Duodenal mucosa (tissue), 2 donors: ENCODE data around the gene IL6R.

ENCODE experiments used
- H3K27ac ChIP-seq: one replicate; pipeline ENCODE4 v1.7.0; 2013; ENCODE audit warnings: low read depth, low read length
- H3K27me3 ChIP-seq, 2 donors: one replicate each; pipeline ENCODE4 v1.7.0; 2013; ENCODE audit warnings: low read length in 2 of 2, control low read depth in 1 of 2; ENCODE audit not compliant: insufficient read depth in 2 of 2, control insufficient read depth in 1 of 2
- H3K36me3 ChIP-seq, 2 donors: one replicate each; pipeline ENCODE4 v1.7.0; 2013; ENCODE audit warnings: low read length in 2 of 2, control low read depth in 1 of 2; ENCODE audit not compliant: insufficient read depth in 2 of 2, control insufficient read depth in 1 of 2
- H3K4me1 ChIP-seq, 2 donors: one replicate each; pipeline ENCODE4 v1.7.0; 2013; ENCODE audit warnings: low read length in 2 of 2, control low read depth in 1 of 2; ENCODE audit not compliant: insufficient read depth in 2 of 2, control insufficient read depth in 1 of 2
- H3K4me3 ChIP-seq, 2 donors: one replicate each; pipeline ENCODE4 v1.7.0; 2013; ENCODE audit warnings: low read length in 2 of 2, low read depth in 1 of 2
- H3K9ac ChIP-seq, 2 donors: one replicate each; pipeline ENCODE4 v1.7.0; 2013; ENCODE audit warnings: low read length in 2 of 2, low read depth in 1 of 2
- H3K9me3 ChIP-seq, 2 donors: one replicate each; pipeline ENCODE4 v1.7.0; 2013; ENCODE audit warnings: low read length in 2 of 2, control low read depth in 1 of 2; ENCODE audit not compliant: control insufficient read depth in 1 of 2

IL6R gene

DNA sequence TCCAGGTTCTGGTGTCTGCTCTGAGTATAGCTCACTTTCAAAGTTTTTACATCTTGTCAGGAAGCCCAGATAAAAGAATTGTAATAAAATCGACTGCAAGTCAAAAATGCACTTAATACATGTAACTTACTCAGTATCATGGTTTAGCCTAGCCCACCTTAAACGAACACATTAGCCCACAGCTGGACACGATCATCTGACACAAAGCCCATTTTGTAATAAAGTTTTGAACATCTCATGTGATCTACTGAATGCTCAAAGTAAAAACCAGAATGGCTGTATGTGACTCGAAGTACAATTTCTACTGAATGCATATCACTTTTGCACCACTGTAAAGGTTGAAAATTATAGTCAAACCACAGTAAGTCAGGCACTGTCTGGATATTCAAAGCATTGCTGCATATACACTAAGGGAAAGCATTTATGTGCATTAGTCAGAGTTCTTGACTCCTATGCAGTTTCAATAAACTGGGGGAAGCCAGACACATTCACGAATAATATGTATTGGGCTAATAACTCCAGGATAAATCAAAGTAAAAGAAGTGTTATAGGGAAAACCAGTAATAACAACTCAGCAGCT, 84.6 kb downstream of the IL6R start:
- peaks cover 0 to 5% of the 10 kb centered on the region in 2 donors for H3K36me3 ChIP-seq
- H3K9me3 ChIP-seq, result no peaks in the 10 kb centered on the region
- no peaks in the 10 kb centered on the region for H3K27me3 ChIP-seq
- H3K27ac ChIP-seq, result no peak overlapping the region
- peaks cover 0 to 10% of the 10 kb centered on the region in 2 donors for H3K4me1 ChIP-seq
- H3K4me3 ChIP-seq, result no peak overlapping the region
- H3K9ac ChIP-seq, result no peak overlapping the region

DNA sequence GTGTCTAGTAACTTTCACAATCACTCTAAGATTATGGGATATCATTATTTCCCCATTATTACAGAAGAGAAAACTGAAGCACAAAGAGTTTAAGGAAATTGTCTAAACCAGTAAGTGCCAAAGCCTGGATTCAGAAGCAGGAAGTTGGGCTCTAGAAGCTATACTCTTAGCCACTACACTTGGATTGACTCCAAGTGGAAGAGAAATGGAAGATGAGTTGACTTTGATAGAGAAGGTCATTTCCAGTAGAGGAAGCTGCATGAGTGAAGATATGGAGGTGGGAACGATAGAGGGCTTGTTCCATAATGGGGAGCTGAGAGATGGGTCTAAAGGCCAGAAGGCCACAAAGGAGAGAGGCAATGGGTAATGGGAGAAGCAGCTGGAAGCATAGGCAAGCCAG, 85.2 kb downstream of the IL6R start:
- H3K4me1 ChIP-seq, result peaks cover 0 to 10% of the 10 kb centered on the region in 2 donors
- H3K9me3 ChIP-seq, result no peaks in the 10 kb centered on the region
- H3K36me3 ChIP-seq, result peaks cover 0 to 5% of the 10 kb centered on the region in 2 donors
- H3K9ac ChIP-seq, result no peak overlapping the region
- no peak overlapping the region for H3K27ac ChIP-seq
- H3K4me3 ChIP-seq, result no peak overlapping the region
- no peaks in the 10 kb centered on the region for H3K27me3 ChIP-seq

DNA sequence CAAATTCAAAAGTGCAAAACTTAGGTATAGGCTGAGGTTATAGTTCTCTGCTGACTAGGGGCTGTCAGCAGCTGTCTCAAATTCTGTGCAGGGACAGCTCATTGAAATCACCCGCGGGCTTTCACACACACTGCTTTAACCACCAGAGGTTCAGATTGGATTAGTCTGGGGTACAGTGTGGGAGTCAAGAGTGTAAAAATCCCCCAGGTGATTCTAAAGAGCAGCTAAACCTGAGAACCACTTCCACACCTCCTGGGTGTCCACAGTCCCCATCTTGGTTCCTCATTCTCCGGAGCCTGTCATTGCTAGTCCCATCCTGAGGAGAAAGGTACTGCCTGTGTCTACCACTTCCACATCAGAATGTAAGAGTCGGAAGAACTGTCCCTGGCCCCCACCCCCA, 87.0 kb downstream of the IL6R start:
- Histone ChIP-seq H3K4me1 (peaks cover 0 to 9% of the 10 kb centered on the region in 2 donors), H3K27ac (no peak overlapping the region), H3K9me3 (no peaks in the 10 kb centered on the region)

DNA sequence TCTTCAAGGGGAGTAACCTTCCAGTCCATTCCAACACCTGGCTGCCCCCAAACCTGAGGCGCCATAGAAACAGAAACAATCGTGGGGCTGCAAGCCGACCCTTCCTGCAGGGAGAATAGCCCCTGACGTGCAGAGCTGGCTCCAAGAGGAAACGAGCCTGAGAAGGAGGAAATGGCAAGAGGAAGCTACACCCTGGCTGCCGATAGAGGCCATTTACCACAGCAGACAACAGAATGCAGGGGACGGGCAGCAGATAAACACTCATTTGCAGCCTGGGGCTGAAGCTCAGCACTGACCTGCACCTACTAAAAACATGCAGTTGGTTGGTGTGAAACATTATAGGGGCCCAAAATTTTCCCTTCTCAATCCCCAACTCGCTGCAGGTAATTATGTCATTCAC, 88.1 kb downstream of the IL6R start:
- Histone ChIP-seq H3K27ac (no peak overlapping the region), H3K27me3 (no peaks in the 10 kb centered on the region), H3K4me1 (peaks cover 0 to 9% of the 10 kb centered on the region in 2 donors), H3K9me3 (no peaks in the 10 kb centered on the region), H3K4me3 (no peak overlapping the region), H3K9ac (no peak overlapping the region), H3K36me3 (no peaks in the 10 kb centered on the region)

More for the DNA sequence above, 87.0 kb downstream of the IL6R start:
- H3K36me3 ChIP-seq, result no peaks in the 10 kb centered on the region
- no peak overlapping the region for H3K9ac ChIP-seq
- no peak overlapping the region for H3K4me3 ChIP-seq
- no peaks in the 10 kb centered on the region for H3K27me3 ChIP-seq

DNA sequence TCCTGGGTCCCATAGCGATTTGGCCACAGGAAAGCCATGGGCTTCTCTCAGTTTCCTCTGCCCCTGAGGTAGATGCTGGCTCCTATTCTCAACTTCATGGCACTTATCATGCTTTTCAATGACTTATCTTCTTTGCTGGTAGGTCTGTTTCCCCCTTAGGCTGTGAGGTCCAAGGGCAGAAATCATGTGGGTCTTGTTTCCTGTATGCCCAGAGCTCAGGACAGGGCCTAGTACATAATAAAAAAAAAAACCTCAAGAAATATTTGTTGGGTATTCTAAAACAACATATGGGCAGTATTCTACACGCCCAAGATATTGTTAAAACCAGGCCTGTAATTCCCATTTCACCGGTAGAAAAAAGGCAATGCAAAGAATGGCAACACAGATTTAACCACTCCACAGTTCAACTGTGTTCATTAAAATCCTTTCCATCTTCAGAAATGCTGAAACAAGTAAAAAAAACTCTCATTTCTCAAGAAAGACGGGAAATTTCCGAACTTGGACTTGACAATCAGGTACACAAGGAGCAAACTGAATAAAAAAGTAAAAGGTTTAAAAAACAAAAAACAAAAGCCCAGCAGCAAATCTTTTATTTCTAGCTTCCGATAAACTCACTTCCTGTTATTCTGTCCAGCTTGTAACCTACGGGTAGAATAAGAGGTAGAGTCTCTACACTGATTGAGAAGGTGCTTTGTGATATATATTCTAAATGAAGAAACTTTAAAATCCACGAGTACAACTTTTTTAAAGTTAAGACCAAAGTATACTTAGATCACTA, 90.5 kb downstream of the IL6R start:
- Histone ChIP-seq H3K27ac (no peak overlapping the region), H3K4me1 (peaks cover 0 to 5% of the 10 kb centered on the region in 2 donors), H3K9me3 (no peaks in the 10 kb centered on the region), H3K27me3 (peaks cover 19% of the 10 kb centered on the region in 2 donors), H3K9ac (no peak overlapping the region), H3K4me3 (no peak overlapping the region), H3K36me3 (no peaks in the 10 kb centered on the region)

DNA sequence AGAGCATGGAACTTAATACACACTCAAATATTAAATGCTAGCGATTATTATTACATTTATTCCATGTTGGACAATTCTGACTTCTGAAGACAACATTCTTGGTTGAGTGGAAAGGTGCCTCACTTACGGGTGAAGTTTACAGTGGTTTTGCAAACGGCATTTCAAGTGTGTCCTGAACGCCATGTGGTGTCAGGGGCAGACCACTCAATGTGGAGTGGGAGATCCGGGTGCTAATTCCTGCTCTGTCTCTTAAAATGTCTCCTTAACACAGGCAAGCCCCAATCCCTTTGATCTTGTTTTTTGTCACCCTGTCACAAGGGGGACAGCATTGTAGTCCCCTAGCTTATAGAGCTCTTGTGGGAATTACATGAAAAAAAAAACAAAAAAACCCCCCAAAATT, 91.2 kb downstream of the IL6R start:
- Histone ChIP-seq H3K9ac (no peak overlapping the region), H3K36me3 (no peaks in the 10 kb centered on the region), H3K27ac (no peak overlapping the region), H3K27me3 (peaks cover 26% of the 10 kb centered on the region in 2 donors), H3K9me3 (no peaks in the 10 kb centered on the region), H3K4me1 (peaks cover 0 to 5% of the 10 kb centered on the region in 2 donors), H3K4me3 (no peak overlapping the region)

DNA sequence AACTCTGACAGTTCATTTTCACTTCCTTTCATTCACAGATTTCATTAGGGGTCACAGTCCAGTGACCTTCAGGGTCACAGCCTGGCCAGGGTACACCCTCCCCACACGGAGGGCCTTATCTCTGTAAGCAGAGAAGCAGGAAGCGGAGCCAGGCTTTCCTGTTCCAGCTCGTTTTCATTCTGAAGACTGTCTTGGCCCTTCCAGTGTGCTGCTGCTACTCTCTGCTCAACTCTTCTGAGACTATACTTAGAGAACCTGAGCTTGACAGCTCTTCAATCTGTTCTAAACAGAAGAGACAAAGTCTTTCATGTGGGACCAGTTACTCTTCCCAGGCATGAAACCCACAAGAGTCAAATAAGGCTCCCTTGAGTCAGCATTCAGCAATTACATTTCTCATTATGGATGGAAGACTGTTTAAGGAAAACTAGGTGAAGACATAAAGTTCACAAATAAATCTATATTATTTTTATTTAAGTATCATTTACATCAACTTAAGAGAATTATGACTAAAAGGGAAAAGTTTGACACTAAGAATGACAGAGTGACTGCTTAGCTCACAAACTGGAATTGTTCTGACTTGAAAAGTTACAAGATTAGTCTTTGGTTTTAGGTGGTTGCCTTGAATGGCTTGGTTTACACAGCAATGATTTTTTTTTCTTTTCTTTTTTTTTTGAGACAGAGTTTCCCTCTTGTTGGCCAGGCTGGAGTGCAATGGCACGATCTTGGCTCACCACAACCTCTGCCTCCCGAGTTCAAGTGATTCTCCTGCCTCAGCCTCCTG, 92.1 kb downstream of the IL6R start:
- H3K27ac ChIP-seq, result no peak overlapping the region
- H3K9ac ChIP-seq, result no peak overlapping the region
- H3K27me3 ChIP-seq, result peaks cover 28 to 30% of the 10 kb centered on the region in 2 donors

DNA sequence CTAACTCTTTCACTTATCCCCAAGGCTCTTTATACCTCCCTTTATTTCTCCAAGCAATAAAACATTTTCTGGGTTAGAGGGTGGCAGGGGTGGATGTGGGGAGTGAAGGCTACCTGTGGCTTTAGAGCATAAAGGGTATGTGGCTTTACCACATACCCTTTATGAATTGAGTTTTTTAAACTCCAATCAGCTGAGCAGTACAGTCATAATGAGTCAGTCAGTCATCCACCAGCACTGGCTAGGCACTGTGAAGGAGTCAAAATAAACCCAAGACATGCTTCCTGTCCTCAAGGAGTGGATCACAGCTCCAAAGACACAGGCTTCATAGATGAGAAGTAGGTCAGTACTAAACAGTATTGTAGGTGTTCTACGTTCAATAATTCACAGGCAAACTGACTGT, 94.3 kb downstream of the IL6R start:
- H3K27ac ChIP-seq, result no peak overlapping the region
- H3K4me3 ChIP-seq, result no peak overlapping the region
- H3K27me3 ChIP-seq, result peaks cover 28 to 35% of the 10 kb centered on the region in 2 donors
- H3K9me3 ChIP-seq, result no peaks in the 10 kb centered on the region
- no peak overlapping the region for H3K9ac ChIP-seq
- peaks cover 0 to 3% of the 10 kb centered on the region in 2 donors for H3K4me1 ChIP-seq
- no peaks in the 10 kb centered on the region for H3K36me3 ChIP-seq

More for the DNA sequence above, 92.1 kb downstream of the IL6R start:
- H3K4me3 ChIP-seq, result no peak overlapping the region
- H3K9me3 ChIP-seq, result no peaks in the 10 kb centered on the region
- H3K4me1 ChIP-seq, result peaks cover 0 to 3% of the 10 kb centered on the region in 2 donors
- H3K36me3 ChIP-seq, result no peaks in the 10 kb centered on the region

DNA sequence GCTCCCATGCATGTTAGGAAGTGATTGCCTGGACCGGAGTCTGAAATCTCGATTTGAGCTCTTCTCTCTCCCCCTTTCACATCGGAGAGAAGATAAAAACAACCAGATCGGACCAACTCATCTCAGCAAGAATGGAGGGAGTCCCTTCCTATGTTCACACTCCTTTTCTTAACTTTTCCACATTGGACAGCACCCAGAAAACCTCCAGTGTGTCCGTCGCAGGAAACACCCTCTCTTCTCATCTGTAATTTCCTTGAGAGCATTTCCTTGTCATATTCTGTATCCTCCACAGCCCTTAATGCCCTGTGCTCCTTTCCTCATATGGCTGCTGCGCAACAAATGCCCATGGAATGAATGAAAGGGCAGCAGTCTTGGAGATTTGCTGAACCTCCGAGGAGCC, 95.4 kb downstream of the IL6R start:
- Histone ChIP-seq H3K4me3 (peak overlapping the region; percentile 42 to 62), H3K9ac (no peak overlapping the region), H3K4me1 (peaks cover 0 to 3% of the 10 kb centered on the region in 2 donors), H3K9me3 (no peaks in the 10 kb centered on the region), H3K36me3 (no peaks in the 10 kb centered on the region), H3K27ac (no peak overlapping the region), H3K27me3 (peaks cover 32 to 35% of the 10 kb centered on the region in 2 donors)
